Measurements from ENCODE around the gene ADSL.

The ADSL gene

DNA sequence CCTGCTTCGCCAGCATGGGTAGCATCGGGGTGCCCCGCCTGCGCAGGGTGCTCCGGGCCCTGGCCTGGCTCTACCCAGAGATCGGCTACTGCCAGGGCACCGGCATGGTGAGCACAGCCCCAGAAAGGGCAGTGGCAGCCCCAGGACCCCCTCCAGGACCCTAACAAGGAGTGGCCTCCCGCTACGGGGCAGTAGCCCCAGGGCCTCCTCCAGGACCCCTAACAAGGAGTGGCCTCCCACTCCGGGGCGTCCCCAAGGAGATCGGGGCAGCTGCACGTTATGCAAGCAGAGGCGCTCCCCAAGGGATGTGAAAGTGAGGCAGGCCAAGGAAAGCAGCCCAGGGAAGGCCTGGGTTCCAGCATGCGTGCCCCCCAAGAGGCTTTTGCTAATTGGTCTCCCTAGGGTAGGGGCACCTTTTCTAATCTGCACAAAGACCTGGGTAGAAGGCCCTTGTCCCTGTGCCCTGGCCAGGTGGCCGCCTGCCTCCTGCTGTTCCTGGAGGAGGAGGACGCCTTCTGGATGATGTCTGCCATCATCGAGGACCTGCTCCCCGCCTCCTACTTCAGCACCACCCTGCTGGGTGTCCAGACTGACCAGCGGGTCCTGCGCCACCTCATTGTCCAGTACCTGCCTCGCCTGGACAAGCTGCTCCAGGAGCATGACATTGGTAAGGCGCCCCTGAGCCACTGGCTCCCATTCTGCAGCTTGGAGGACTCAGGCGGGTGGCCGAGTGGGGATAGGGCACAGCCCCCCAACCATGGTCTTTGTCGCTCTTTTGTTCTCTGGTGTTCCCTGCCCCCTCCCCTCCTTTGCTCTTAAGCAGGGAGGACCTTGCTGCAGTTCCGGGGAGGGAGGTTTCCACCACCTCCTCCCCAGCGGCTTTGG is 59.1 kb downstream of the ADSL start:
- DNase-seq (ENCODE audit: low spot score) = no peak

DNA sequence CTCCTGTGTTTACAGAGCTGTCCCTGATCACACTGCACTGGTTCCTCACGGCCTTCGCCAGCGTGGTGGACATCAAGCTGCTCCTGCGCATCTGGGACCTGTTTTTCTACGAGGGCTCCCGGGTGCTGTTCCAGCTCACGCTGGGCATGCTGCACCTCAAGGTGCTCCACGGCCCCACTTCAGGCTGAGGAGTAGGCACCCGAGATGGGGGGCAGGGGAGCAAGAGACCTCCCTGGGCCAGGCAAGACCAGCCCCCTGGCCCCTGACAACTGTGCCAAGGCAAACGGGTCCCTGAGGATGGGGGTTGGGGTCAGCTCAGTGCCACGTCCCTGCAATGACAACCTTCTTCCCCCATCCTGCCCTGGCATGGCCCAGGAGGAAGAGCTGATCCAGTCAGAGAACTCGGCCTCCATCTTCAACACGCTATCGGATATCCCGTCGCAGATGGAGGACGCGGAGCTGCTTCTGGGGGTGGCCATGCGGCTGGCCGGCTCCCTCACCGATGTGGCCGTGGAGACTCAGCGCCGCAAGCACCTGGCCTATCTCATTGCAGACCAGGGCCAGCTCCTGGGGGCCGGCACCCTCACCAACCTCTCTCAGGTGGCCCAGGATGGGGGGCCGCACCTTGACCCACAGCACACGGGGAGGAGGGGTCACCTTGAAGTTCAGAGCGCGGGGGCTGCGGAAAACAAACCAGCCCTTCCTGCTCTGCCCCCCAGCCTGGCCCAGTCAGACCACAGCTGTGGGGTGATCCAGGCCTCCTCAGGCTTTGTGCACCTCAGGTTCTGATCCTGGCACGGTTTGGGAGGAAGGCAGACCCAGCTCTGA is 60.0 kb downstream of the ADSL start:
- no peak for DNase-seq (ENCODE audit: low spot score)

DNA sequence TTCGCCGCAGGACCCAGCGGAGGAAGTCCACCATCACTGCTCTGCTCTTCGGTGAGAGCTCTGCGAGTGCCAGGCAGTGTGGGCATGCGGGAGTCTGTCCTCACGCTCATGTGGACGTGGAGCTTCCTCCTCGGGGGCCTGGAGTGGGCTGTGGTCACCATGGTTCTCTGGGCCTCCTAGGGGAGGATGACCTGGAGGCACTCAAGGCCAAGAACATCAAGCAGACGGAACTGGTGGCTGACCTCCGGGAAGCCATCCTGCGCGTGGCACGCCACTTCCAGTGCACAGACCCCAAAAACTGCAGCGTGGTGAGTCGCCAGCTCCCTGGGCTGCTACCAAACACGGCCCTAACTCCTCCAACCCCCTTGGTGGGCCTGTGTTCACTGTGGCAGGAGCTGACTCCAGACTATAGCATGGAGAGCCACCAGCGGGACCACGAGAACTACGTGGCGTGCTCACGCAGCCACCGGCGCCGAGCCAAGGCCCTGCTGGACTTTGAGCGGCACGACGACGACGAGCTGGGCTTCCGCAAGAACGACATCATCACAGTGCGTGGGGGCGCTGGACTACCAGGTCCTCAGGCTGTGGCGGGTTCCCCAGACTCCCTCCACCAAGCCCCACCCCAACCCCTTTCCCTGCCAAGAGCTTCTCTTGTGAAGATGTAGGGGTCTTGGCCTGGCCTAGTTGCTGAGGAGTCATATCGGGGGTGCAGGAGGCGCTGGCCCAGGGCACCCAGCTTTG is 60.9 kb downstream of the ADSL start:
- DNase-seq (ENCODE audit: low spot score) = no peak

DNA sequence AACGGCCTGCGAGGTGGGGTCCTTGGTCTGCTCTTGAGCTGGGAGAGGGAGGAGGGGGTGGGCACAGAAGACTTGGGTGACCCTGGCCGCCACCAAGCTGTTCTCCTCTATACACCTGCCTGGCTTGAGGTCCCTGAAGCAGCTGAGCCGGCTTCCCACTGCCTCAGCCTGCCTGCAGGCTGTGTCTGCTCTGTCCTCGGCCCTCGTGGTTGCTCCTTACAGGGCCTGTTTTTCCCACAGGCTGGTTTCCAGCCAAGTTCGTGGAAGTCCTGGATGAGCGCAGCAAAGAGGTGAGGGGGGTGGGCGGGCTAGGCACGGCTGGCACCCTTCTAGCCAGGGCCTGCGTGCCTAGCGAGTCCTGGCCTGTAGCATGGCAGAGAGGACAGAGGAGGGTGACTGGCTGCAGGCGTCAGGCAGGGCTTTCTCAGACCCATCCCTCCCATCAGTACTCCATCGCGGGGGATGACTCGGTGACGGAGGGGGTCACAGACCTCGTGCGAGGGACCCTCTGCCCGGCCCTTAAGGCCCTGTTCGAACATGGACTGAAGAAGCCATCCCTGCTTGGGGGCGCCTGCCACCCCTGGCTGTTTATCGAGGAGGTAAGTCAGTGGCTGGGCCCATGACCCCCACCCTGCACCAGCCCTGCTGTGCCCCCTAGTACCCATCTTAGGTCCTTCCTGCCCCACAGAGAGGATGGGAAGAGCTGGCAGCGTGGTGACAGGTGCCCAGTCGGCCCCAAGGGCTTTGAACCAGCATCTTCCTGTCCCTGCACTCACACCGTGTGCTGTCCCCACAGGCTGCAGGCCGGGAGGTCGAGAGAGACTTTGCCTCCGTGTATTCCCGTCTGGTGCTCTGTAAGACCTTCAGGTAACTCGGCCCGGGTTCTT is 61.8 kb downstream of the ADSL start:
- no peak for DNase-seq (ENCODE audit: low spot score)

DNA sequence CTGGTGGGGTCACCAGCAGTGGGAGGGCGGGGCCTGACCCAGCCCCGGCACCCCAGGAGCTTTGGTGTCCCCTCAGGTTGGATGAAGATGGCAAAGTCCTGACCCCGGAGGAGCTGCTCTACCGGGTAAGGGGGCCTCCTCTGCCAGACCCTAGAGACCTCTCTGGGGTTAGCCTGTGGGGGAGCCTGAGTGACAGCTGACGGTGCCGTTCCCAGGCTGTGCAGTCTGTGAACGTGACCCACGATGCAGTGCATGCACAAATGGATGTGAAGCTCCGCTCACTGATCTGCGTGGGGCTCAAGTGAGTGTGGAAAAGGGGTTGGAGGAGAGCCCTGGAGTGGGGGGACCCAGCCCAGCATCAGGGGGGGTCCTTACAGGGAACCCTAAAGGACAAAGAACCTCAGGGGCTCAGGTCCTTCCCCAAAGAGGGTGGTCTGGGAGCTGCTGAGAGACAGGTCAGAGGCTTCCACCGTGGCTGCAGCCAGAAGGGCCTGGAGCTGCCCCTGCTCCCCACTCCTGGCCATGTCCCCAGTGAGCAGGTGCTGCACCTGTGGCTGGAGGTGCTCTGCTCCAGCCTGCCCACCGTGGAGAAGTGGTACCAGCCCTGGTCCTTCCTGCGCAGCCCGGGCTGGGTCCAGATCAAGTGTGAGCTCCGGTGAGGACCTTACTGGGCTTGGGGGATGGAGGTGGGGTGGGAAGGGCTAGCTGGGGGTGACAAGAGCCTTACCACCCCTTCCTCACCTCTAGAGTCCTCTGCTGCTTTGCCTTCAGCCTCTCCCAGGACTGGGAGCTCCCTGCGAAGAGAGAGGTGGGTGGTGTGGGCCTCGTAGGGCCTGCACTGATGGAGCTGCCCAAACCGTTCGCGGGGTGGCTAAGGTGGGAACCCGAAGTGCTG is 62.7 kb downstream of the ADSL start:
- DNase-seq (ENCODE audit: low spot score) = no peak

DNA sequence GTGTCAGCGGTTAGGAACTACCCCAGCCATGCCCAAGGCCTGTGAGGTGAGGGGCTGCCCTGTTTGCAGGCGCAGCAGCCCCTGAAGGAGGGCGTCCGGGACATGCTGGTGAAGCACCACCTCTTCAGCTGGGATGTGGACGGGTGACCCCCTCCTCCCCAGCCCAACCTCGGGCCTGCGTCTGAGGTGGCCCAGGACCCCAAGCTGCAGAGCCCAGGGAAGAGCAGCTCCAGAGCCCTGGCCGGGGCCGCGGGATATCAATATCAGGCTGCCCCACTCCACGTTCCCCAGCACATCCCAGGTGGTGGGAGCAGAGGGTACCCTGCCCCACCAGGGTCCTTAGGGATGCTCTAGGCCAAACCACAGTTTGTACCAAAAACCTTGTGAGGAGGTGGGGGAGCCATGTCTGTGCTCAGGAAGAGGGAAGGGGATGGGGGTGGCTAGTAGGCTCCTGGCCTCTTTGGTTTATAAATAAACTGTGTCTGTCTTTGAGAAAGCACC is 63.4 kb downstream of the ADSL start:
- DNase-seq (ENCODE audit: low spot score) = no peak

DNA sequence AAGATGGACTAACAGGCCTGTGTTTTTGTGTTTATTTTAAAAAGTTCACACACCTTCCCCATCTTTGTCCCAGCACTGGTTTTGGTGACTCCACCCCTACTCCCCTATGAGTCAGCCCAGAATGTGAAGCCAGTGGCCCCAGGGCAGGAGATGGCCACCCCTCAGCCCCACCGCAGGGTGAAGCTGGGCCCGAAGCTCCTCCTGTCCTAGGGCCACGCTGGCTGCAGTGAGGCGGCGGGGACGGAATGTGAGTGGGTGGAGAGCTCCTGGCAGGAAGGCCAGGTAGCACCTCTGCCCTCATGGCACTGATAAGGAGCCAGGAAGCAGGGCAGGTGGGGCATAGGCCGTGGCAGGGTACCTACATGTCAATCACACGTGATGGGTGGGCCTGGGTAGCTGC is 64.0 kb downstream of the ADSL start:
- no peak for DNase-seq (ENCODE audit: low spot score)

DNA sequence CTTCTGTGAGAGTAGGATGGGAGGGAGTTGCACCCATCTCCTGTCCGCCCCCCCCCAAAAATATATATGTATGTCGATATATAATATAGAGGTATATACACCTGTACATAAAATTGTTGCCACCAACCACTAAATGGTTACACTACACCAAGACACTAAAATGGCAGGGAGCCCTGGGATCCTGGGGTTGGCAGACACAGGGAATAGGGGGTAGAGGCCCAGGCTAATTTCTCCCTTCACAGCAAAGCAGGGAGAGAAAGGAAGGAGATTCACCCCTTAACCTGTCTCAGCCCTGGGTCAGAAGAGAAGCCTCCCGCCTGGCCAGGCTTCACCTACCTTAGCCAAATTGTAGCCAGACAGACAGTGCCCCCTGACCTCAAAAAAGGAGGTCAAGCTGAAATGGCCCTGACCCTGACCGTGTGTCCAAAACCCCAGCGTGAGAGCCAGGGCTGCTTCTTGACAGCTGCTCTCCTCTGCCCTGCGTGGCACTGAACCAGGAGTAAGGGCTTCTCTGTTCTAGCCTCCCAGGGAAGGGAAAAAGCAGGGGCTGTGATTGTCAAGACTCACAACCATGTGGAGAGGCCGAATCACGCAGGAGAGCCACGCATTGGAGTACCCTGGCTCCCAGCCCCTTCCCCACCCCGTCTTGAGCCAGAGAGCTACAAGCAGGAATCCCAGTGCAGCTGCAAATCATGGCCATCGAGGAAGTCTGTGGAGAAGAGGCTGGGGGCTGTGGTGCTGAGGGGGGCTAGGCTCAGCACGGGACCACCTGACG is 64.6 kb downstream of the ADSL start:
- DNase-seq (ENCODE audit: low spot score) = no peak

DNA sequence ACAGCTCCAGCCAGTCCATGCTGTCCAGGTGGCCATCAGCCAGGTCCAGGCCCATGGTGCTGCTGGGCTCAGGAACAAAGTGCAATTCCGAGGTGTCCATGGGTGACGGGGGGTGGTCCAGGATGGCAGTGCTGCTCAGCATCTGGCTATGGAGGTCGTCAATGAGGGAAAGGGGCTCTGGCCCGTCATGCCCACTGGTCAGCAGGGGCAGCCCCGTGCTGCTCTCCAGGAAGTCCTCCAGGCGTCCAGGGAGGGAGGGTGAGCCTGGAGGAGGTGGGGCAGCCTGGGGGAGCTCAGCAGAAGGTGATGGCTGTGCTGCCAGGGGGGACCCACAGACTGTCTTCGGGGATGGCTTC is 65.2 kb downstream of the ADSL start:
- no peak for DNase-seq (ENCODE audit: low spot score)

DNA sequence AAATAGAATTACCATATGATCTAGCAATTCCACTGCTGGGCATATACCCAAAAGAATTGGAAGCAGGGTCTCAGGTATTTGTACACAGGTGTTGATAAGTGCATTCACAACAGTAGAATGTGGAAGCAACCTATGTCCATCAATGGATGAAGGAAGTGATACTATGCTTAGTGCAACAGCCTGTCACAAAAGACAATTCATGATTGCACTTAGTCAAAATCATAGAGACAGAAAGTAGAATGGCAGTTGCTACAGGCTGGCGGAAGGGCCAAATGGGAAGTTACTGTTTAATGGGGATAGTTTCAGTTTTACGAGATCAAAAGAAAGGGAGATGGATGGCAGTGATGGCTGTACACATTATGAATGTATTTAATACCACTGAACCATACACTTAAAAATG is 66.1 kb downstream of the ADSL start:
- DNase-seq (ENCODE audit: low spot score) = no peak

DNA sequence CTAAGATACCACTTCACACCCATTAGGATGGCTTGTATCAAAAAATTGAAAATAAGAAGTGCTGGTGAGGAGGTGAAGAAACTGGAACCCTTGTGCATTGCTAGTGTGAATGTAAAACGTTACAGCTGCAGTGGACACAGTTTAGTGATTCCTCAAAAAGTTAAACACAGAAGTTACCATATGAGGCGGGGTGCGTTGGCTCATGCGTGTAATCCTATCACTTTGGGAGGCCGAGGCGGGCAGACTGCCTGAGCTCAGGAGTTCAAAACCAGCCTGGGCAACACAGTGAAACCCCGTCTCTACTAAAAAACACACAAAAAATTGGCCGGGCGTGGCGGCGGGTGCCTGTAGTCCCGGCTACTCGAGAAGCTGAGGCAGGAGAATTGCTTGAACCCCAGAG is 67.6 kb downstream of the ADSL start:
- no peak for DNase-seq (ENCODE audit: low spot score)

DNA sequence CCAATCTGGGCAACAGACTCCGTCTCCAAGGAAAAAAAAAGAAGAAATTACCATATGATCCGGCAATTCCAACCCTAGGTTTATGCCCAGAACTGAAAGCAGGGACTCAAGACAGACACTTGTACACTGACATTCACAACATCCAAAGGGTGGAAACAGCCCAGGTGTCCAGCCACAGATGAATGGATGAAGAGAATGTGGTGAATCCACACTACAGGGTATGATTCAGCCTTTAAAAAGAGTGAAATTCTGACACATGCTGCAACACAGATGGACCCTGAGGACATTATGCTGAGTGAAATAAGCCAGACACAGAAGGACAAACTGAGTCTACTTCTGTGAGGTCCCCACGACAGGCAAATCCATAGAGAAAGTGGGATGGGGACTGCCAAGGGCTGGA is 68.0 kb downstream of the ADSL start:
- DNase-seq (ENCODE audit: low spot score) = no peak

DNA sequence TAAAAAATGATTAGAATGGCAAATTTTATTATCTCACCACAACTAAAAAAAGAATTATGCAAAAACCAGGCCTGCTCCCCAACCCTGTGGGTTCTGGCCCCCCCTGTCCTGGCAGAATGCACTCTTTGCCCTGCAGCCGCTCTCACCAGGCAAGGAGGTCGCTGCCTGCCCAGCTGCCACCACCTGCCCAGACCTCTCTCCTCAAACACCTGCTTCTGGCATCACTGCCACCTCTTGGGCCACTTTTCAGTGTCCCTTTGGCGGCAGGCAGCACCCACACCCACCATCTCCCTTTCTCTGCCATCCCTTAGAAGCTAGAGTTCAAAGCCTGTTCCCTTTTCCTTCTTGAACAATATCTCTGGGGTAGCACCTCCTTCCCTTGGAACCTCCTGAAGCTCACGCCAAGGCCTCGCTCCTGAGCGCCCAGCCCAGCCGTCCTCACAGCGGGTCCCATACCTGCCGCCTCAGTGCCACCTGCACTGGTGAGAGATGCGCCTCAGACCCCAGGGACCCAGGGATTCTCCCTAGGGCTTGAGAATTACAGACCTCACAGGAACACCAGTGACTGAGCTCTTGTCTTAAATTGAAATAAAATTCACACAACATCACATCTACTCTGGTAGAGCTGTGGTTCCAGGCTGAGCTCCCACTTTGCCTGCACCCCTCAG is 68.7 kb downstream of the ADSL start:
- no peak for DNase-seq (ENCODE audit: low spot score)

DNA sequence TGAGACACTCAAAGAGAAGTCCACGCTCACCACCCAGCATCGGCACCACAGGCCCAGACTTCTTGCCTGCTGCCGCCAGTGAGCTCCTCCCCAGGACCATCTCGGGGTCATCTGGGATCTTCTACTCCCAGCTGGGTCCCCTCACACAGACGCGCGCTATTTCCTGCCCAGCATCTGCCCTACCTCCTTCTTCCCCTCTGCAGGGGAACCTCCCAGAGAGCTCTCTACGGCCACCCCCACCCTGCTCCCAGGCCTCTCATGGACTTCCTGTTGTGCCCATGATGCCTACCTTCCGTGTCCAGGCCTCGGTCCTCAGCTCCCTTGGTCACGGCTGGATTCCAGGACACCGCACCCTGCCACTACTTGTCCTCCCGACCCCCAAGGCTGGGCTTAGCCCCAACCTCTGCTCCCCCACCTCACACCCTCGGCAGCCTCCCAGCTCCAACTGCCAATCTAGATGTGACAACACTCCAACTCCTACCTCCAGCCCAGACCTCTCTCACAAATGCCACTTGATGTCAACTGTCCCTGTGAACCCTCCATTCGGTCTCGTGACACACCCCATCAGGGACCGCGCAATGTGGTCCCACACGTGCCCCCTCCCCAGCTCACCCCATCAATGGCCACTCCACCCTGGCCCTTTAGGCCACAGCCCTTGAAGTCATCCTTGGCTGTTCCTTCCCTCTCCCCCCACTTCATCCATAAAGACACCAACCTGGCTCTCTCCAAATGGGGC is 69.4 kb downstream of the ADSL start:
- DNase-seq (ENCODE audit: low spot score) = no peak

DNA sequence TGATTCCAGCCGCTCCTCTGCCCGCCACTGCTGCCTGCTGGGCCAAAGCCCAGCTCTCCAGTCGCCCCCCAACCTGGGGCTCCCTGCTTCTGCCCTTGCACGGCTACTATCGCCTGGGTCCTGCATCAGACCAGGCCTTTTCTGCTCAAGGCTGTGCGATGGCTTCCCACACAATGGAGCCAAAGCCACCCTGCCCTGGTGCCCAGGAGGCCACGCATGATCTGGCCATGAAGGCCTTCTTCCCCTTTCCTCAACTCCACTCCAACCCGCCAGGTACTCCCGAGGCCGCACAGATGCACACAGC is 69.9 kb downstream of the ADSL start:
- no peak for DNase-seq (ENCODE audit: low spot score)

DNA sequence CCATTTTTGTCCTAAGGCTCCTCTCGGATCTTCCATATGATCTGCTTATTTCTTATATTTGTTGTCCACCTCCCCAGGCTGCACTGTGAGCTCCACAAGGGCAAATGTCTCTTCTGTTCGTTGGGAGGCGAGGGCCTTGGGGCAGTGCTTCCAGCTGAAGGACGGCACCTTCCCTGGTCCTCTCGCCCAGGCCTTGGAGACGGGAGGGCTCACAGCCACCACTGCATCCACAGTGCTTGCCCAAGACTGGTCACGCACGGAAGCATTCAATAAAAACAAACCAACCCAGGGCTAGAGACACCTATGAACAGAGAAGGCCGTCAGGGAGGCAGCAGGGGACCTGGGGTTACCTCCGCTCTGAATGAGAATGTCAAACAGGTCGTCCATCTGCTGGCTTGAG is 70.3 kb downstream of the ADSL start:
- DNase-seq (ENCODE audit: low spot score) = no peak

DNA sequence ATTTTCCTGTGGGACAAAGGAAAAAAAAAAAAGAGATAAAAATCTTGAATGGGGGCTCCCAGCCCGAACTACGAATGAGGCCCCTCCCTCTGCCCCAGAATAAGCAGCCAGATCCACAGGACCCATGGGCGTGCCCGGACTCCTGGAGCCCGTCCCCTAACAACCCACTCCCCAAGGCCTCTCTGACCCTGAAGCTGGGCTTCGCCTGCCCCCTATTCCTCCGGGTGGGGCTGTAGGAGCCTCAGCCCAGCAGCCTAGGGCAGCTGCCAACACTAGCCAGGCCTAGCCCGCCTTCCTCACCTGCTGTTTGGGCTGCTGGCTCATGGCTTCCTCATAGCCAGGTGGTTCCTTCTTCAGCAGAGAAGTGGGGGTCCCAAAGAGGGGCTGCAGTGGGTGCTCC is 70.7 kb downstream of the ADSL start:
- no peak for DNase-seq (ENCODE audit: low spot score)

DNA sequence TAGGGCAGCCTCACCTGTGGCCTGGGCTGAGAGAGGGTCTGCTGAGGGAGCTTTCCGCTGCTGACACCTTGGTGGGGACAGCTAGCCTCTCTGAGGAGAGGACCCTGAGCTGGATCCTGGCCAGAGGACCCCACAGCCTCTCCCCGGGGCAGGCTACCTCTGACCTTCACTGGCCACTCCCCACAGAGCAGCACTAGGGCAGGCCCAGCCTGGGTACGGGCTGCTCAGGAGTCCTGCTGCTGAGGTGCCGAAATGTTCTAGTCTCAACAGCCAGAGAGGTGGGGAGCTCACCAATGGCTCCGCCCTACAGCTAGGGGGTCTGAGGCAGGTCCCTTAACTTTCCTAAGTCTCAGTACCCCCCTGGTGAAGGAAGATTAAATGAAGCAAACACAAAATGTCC is 71.6 kb downstream of the ADSL start:
- no peak for DNase-seq (ENCODE audit: low spot score)

All from putamen (tissue), 1 donor.